GM21381 (cell line): ENCODE results near the gene REPIN1.
"Not testable (repeated sequence)": the region's sequence is repeated elsewhere in the genome, so short reads cannot be mapped to it uniquely, and the experiment has no call there.

Experiments
- ATAC-seq: cut with Tn5 transposase; IDR thresholded peaks from one replicate; pipeline ENCODE4 v1.9.1; 2021; ENCODE audit warnings: mild to moderate bottlenecking, moderate library complexity; ENCODE audit not compliant: unreplicated experiment

The REPIN1 gene

GRCh38 chr7:150374472-150374871 lies 5.8 kb downstream of the REPIN1 start:
- no peak for ATAC-seq

- ATAC-seq = peak; percentile 15
These were observed 7.3 kb downstream of the REPIN1 start for GRCh38 chr7:150375662-150376521.

- no peak for ATAC-seq
These were observed 7.9 kb downstream of the REPIN1 start for GRCh38 chr7:150376560-150376959.

- ATAC-seq = no peak
These were observed 8.6 kb downstream of the REPIN1 start for GRCh38 chr7:150377196-150377595.

- ATAC-seq = no peak
These were observed 9.0 kb downstream of the REPIN1 start for GRCh38 chr7:150377635-150378034.

GRCh38 chr7:150378115-150378852 lies 9.7 kb downstream of the REPIN1 start:
- no peak for ATAC-seq

GRCh38 chr7:150378853-150379440 lies 10.3 kb downstream of the REPIN1 start, which contains the start of gene ZNF775:
Gene ZNF775, plus strand, starts transcription at chr7:150379330. Its CDS starts 9,141 bp downstream, at chr7:150388471.
- ATAC-seq = peak; percentile 72

GRCh38 chr7:150379441-150380379 lies 11.1 kb downstream of the REPIN1 start:
- ATAC-seq = peak; percentile 8

GRCh38 chr7:150380463-150380862 lies 11.8 kb downstream of the REPIN1 start:
- no peak for ATAC-seq

GRCh38 chr7:150381096-150381495 lies 12.5 kb downstream of the REPIN1 start:
- no peak for ATAC-seq

- no peak for ATAC-seq
These were observed 13.1 kb downstream of the REPIN1 start for GRCh38 chr7:150381785-150382122.

GRCh38 chr7:150382123-150382843 lies 13.7 kb downstream of the REPIN1 start:
- no peak for ATAC-seq

- ATAC-seq = no peak
These were observed 14.2 kb downstream of the REPIN1 start for GRCh38 chr7:150382844-150383225.

GRCh38 chr7:150383710-150384397 lies 15.2 kb downstream of the REPIN1 start:
- ATAC-seq = no peak

- ATAC-seq = no peak
These were observed 16.0 kb downstream of the REPIN1 start for GRCh38 chr7:150384406-150385301.

GRCh38 chr7:150385302-150385723 lies 16.7 kb downstream of the REPIN1 start:
- no peak for ATAC-seq

GRCh38 chr7:150385884-150386283 lies 17.3 kb downstream of the REPIN1 start:
- ATAC-seq = not testable (repeated sequence)

GRCh38 chr7:150388306-150388705 lies 19.7 kb downstream of the REPIN1 start:
- no peak for ATAC-seq
